Measurements from ENCODE around the gene PTPRO.

The PTPRO gene

DNA sequence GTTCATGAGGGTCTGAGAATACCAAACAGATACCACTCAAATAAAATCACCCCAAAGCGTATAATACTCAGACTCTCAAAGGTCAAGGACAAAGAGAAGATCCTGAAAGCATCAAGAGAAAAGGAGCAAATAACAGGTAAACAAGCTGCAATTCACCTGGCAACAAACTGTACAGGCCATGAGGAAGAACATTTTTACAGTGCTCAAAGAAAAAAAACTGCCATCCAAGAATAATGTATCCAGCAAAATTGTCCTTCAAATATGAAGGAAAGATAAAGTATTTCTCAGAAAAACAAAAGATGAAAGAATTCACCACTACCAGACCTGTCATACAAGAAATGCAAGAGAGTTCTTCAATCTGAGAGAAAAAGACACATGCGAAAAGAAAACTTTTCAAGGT is 206.4 kb downstream of the PTPRO start:
- DNase-seq = no peak

DNA sequence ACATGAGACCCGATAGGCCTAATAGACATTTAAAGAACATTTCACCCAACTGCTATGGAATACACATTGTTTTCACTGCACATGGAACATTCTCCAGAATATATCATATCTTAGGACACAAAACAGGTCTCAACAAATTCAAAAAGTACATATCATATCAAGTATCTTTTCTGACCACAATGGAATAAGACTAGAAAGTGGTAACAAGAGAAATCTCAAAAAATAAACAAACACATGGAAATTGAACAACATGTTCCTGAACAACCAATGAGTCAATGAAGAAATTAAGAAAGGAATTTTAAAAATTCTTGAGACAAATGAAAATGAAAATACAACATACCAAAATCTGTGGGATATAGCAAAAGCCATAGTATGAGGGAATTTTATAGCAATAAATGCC is 208.1 kb downstream of the PTPRO start:
- no peak for DNase-seq

DNA sequence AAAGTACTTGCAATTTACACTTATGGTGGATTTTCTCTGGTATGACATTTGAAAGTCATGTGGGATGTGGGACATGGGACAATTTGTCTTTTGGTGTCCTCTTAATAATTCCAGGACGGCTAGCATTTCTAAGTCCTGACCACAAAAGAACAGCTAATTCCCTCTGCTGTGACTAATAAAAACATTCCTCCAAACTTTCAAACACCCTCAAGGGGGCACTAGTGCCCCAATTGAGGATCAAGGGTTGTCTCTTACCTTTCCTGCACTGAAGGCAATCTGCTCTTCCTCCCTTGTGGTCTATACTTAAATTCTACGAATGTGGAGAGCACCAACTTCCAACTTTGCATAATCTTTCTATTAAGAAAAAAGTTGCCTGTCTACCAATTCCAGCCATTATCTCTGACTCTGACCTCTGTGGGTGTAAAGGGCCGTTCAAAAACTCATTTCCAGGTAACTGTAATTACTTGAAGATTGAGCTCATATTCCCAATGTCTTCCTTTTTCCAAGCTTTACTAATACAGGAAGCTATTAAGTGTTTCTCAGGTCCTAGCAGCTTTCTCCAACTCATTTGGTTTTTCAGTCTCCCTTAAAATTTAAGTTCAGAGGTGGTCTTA is 210.2 kb downstream of the PTPRO start:
- DNase-seq = peak; percentile 29

DNA sequence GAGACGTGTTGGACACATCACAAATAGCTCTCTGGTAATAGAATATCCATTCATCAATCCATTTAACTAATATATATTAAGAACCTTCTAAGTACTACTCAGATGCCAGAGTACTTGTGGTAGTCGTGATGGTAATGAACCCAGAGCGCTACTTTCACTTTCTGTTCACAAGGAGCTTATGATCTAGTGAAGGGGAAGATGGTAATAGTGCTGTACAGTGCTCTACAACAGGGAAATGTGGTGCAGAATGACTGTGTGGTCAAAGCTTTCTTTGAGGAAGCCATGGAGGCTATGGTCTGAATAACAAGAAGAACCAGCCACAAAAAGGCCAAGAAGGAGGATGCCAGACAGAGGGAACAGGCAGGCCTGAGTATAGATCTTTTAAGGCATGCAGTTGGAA is 212.0 kb downstream of the PTPRO start:
- DNase-seq = no peak

DNA sequence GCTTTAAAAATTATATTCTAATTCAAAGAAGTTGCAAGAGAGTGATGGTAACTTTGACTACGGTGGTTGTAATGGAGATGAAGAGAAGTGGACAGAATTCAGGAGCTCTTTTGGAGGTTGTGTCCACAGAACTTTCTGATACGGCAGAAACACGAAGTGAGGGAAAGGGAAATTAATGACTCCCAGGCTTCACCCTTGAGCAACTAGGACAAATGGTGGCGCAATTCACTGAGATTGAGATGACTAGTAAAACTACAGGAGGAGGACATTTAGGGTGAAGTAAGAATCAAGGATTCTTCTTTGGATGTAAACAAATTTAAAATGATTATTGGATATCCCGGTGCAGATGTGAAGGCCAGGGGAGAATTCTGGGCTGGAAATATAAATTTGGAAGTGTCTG is 212.6 kb downstream of the PTPRO start:
- no peak for DNase-seq

DNA sequence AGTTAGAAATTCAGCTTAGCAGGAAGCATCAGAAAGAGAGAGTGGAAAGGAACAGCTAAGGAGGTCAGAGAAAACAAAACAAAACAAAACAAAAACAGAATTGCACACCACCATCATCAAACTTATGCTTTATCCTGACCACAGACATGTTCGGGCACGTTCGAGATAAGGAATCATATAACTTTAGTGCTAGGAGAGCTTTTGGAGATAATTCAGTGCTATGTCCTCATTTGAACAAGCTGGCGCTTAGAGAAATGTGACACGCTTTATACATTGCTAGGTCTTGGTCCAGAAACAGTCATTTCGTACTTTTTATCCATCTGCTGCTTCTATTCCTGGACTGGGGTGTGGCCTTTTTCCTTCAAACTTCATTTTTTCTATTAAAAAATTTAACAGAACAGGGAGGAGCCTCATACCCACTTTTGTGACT is 213.1 kb downstream of the PTPRO start:
- no peak for DNase-seq

DNA sequence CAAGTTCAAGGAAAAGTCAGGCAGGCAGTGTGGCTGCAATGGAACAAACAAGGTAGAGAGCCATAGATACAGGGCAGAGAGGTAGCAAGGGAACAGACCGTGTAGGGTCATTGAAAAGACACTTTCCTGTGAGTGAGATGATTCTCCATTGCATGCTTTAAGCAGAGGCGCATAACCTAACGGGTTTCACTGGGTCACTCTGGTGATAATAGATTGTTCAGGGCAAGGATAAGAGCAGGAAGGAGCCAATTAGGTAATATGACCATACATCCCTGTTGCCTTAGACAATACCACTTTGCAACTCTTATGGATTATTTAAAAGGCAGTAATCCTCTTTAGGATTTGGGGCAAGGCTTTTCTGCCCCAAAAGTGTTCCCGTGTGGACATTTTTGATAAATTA is 214.1 kb downstream of the PTPRO start:
- DNase-seq = no peak

DNA sequence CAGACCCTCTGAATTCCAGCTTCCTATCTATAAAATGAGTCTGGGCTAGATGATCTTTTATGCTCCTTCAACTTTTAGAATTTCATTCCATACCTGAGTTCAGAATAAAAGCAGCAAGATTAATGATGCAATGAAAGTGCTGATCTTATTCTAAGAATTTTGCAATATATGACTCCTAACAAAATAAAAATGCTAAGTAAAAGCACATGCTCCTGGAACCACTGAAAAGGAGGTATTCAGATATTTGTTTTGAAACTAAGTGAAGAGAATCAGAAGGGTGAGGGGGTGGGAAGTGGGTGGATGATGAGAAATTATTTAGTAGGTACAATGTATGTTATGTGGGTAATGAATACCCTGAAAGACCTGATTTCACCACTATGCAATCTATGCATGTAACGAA is 216.6 kb downstream of the PTPRO start:
- peak; percentile 8 for DNase-seq

DNA sequence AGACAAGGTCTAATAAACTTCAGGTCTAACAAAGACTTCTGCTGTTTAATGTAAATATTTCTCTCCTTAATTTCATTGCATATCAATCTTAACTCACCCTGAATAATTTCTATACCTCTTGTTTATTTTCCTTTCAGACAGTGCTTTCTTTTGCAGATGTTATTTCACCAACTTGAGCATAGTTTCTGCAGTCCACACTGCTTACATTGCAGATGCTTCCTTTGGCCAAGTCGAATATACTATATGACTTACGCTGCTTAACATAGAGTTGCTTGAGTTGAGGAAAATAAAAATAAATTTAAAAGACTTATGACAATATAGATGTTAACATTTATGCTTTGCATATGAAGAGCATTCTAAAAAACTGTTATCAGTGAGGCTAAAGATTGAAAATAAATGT is 217.7 kb downstream of the PTPRO start:
- DNase-seq = no peak

DNA sequence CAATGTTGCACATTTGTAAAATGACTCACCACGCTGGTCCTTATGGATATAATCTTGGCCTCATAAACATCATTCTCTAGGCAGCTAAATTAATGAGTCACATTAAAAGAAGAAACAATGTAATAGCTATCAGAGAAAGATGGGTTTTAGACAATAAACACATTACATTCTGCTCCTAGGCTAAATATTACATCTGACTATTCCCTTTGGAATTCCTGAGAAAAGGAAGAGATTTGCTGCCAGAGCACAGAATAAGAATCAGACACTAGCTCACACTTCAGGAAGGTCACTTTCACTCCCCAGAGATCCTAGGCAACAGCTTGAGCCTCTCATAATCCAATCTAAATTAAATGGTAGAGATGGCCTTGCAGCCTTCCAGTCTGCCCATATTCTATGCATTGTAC is 218.2 kb downstream of the PTPRO start:
- DNase-seq = no peak

DNA sequence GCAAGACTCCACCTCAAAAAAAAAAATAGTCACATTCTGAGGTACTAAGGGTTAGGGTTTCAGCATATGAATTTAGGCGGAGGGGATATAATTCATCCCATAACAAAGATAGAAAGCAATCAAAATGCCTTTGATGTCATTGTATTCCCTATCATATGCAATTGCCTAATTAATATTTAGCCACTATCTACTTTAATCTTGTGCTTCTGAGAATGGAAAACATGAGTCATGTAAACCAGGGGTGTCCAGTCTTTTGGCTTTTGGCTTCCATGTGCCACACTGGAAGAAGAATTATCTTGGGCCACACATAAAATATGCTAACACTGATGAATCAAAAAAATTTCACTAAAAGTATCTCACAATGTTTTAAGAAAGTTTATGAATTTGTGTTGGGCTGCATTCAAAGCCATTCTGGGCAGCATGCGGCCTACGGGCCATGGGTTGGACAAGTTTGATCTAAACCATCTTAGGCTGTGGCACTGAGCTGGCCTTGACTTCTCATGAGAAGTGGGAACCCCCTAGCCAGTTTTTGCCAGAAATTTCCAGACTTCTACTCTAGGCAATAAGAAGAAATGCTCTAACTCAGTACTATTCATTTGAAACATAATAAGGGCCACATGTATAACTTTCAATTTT is 219.8 kb downstream of the PTPRO start:
- DNase-seq = no peak

DNA sequence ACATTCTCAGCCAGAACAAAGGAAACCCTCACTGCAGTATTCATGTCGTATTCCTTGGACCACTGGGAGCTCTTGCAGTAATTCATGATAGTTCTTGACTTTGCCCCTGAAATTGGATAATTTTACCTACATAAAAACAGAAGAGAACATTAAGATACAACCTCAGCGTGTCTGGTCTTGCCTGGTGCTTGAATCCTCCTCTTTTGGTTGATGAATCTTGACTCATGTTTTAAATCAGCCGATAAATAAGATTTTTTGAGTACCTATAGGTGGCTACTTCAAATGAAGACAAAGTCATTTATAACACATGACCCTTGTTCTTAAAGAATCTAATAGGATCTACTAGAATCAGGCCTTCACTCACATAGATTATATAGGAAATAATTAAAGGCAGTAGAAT is 221.0 kb downstream of the PTPRO start:
- no peak for DNase-seq

DNA sequence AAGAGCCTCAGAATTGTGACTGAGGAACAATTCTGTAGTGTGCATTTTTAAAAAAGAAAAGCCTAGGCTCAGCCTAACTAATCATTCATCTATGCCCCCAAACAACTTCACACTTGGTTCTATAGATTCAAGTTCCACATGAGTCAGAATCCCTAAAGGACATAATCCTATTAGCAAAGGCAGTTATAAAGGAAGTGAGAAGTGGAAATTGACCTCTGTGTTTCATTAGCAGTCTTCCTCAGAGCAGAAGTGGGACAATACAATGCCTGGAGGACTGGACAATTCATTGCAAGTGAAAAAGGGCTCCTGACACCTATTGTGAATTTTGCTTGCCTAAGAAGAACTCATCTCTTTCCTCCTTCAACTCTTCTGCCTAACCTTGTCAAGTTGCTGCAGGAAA is 222.3 kb downstream of the PTPRO start:
- no peak for DNase-seq

DNA sequence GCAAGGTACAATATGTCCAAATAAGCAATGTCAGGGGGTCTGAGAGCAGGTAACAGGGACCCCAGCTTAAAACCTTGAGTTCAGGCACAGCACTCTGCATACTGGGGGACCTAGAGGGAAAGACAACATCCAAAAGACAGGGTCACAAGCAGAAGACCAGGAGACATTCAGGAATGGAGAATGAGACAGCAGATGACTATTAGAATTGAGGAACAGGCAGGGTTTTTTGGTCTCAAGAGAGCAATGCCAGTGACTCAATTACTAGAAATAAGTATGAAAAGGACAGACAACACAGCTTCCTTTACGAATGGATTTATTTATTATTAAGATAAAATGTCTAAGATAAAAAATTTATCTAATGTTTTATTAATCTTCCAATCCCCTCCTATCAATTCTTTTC is 223.0 kb downstream of the PTPRO start:
- DNase-seq = no peak

DNA sequence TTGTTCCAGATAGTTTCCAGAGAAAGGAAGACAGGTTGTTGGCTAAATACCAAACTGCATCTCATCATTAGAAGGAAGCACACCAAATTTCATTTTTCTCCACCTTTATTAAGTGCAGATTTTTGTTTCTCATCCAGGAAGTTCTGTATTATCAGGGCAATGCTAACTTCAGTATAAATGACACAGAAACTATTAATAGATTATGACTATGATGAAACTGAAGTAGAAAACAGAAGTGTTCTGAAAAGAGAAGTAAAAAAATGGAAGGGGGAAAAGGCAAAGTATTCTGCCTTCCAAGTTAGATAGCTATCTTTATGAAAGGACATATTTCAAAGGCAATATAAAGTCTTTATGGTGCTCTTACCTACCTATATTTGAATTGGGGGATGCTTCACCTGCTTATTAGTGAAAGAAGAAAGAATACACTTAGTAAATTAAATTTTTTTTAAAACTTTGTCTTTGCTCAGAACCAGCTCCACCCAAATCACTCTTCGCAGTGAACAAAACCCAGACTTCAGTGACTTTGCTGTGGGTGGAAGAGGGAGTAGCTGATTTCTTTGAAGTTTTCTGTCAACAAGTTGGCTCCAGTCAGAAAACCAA is 223.9 kb downstream of the PTPRO start:
- DNase-seq = no peak

DNA sequence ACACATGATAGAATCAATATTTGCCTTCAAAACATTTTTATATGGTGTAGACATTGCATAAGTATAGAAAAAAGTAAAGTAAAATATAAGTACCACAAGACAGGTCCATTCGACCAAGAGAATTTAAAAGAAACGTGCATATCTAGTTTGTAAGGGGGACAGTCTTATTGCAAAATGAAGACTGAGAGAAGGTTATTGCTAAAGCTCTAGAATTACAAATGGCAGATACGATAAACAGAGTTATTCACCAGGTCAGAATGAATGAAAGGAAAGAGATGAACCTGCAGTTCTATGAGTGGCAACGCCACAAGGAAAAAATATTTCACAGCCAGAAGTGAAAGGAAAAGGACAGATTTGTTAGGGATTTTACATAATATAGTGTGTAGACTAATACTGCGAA is 224.8 kb downstream of the PTPRO start:
- DNase-seq = no peak

DNA sequence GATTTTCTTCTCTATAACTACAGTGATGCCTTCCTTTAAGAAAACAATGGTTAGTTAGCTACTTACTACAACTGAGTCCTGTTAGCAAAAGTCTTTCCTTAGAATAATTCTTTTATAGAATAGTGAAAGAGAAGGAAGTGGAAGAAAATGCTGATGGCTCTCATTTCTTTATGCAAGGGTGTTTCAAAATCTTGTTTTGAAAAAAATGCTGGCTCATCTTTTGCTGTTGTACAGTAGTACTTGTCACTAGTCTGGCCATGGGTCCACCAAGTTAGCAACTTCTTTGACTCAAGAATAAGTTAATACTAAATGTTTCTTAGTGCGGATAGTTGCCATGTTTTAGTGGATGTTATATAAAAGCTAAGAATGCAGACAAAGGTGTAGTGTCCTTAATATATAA is 225.4 kb downstream of the PTPRO start:
- DNase-seq = no peak

DNA sequence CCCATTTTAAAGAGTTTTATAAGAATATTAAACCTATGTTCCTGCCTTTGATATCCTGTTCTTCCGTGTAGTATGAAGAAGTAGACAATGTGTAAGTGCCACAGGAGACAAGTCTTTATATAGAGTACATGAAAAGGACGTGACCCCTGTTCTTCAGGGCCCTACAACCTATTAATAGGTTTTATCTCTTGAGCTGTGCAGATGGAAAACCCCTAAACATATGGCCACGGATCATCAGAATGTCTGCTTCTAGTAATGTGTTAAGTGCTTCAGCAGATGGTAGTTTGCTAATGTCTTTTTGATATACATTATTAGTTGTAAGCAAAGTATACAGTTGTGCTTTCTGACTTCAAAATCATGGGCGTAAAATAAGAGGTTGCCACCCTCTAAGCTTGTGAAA is 228.5 kb downstream of the PTPRO start:
- no peak for DNase-seq

DNA sequence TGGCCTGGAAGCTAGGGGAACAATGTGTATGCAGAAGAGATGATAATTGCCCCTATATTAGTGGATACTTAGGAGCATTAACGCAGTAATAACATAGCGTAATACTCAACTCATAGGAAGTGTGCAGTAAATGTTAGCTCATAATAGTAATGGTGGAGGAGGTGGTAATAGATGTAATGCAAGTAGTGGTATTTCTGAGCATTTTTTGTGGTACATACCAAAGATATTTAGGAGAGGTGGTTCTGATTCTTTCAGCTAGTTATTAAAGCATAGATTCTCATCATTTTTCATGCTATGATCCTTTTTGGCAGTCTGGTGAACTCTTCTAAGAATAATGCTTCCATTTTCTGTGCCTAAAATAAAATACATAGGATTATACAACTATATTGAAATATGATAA is 233.1 kb downstream of the PTPRO start:
- no peak for DNase-seq

DNA sequence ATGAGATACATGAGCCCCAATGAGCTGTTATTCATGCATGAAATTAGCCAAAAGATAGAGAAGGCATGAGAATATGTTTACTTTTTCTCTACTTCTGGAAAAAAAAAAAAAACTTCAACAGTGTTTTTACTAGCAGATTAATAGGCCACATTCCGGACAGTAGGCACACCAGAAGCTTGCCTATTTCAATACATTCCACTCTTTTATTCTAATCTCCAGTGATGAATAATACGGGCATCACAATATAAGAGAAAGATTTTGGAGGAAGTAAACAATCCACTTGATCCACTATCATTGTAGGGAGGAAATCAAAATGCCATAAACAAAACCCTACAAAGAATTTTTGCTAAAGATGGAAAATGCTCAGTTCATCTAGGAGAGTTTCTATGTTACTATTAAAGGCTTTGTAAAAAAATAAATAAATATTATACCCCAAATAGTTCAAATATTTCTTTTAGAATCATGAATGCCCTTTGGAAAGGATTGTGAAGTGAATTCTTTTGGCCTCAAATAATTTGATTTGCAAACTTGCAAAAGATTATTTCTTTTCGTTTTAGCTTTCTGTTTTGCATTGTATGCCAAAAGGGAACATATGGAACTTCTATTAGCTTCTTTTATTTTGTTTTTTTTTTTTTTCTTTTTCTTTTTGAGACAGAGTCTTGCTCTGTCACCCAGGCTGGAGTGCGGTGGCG is 234.2 kb downstream of the PTPRO start:
- no peak for DNase-seq

DNA sequence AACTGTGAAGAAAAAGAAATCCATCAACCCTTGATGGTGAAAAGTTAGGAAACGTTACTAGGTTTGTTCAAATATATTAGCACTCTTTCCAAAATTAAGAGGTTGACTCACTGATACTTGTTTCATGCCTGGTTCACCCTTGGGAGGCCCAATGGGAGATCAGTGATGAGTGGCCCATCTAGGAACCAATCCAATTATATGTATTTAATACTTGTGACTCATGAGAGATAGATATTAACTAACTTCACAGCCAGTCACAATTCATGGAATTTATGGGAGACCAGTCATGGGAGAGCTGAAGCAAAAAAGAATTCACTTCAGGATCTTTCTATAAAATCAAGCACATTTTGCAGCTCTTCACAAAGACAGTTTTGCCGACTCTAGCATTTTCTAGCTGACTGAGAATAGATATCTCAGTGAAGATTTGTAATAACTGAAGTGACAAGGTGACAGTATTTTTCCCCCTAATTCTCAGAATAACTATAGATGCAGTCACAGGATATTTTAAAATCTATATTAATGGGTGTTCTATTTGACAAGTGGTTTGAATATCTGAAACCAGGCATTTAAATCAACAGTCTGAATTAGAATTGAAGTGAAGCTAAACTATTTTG is 236.7 kb downstream of the PTPRO start:
- DNase-seq = no peak

DNA sequence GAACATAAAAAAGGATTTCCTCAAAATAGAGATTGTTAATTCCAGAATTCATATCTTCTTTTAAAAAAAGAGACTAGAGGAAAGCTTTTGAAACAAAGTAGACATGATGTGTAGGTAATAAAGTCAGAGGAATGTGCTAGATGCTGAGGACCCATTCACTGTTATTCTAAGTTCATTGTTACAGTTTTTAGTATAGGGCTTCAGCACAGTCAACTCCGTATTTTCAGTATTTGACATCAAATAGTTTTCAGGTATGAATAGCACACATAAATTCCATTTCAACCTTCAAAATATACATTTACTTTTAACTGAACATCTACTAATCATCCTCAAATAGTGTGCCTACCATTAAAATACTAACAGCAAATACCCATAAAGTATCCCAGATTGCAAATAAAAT is 239.1 kb downstream of the PTPRO start:
- no peak for DNase-seq

DNA sequence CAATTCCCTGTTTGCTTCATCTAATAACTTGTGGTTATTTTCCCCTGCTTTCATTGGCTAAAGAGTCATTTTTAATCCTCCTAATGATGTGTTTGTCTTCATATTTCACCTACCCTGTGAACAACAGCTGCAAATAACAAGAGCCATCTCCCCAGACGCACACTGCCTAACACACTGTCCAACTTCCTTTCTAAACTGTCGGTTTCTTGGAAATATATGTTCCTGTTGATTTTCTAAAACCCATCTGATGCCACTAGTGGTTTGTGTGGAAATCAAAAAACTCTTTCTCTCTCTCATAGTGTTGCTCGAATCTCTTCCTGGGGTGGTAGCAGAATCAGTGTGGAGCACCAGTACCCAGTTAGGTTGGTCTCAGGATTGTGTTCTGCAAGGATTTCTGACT is 240.0 kb downstream of the PTPRO start:
- DNase-seq = no peak

DNA sequence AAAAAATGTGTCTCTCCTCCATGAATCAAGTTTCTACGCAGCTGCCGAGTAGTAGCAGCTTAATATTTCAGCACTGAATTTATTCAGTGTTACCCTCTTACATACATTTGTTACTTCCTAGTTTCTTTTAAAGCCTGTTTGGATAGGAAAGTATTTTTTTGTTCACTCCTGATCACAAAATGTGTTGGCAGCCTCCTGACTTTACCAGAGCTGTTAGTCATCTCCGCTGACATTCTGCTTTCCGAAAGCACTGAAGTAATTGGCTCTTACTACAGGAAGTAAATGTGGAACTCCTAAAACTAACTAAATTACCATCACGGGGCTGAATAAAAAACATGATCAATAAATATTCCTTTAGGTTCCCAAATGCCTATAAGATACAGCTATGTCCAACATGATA is 241.4 kb downstream of the PTPRO start:
- DNase-seq = peak; percentile 16
